ENCODE data around the gene SPATC1L.
"Not testable (repeated sequence)": the region's sequence is repeated elsewhere in the genome, so short reads cannot be mapped to it uniquely, and the experiment has no call there.

The SPATC1L gene

DNA sequence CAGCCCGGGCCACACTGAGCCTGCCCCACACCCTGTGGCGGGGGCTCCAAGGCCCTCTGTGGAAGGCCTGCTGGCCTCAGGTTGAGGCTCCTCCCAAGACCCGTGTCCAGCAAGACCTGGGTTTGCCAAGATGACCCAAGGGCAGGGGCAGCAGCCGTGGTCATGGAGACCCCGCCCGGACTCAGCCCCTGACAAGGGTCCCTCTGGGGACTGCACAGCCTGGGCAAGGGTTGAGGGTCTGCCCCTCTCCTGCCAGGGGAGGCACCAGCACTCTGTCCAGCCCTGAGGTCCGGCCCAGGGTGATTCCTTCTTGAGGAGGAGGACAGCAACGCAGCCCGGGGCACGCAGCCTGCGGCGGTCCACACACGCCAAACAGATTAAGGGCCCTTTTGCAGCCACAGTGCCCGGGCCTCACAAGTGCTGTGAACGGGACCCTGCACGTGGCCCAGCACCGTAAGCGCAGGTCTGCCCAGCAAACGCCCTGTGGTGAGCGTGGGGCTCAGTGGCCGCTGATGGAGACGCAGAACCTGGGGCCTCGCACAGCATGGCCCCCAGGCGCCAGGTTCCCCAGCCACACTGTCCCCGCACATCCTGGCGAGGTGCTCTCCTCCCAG is 3.4 kb downstream of the SPATC1L start:
- H3K4me3 ChIP-seq (ENCODE audit: control insufficient read depth, low read depth, low read length) = no peak overlapping the region
- TF ChIP-seq CTCF (conservative IDR thresholded peaks at IDR 0.05; ENCODE audit: control insufficient read depth, insufficient read depth, low read depth, low read length) = no peak
- no peak for DNase-seq (ENCODE audit: low read depth)

DNA sequence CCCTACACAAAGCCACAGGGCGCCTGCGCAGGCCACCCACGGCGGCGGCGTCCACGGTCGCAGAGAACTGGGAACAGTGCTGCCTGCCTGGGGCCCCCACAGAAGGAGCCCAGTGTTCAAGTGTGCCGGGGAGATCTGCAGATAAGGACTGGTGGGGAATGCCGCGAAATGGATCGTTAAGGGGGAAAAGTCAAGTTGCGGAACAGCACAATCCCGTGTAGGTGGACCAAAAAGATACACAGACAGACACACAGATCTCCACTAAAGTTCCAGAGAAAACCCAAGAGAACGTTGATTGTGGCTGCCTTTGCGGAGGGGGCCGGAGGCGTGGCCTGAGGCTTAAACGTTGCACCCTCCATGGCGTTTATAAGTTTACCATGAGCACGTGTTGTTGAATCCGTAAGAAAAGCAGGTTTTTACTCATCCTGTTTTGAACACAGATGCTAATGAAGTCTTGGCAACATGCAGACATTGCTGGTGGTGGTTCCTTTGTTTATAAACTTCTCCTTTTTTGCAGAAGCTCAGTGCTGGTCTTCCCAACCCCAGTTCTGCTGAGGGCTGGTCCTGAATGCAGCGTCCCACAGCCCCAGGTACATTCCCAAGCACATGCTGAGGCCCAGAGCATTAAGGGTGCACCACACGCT is 4.1 kb downstream of the SPATC1L start:
- H3K4me3 ChIP-seq (ENCODE audit: control insufficient read depth, low read depth, low read length) = no peak overlapping the region
- DNase-seq (ENCODE audit: low read depth) = no peak
- TF ChIP-seq CTCF (conservative IDR thresholded peaks at IDR 0.05; ENCODE audit: control insufficient read depth, insufficient read depth, low read depth, low read length) = no peak

GRCh38 chr21:46179708-46180078 is 4.6 kb downstream of the SPATC1L start:
- DNase-seq (ENCODE audit: low read depth) = no peak
- no peak overlapping the region for H3K4me3 ChIP-seq (ENCODE audit: control insufficient read depth, low read depth, low read length)
- no peak for TF ChIP-seq CTCF (conservative IDR thresholded peaks at IDR 0.05; ENCODE audit: control insufficient read depth, insufficient read depth, low read depth, low read length)

- DNase-seq (ENCODE audit: low read depth) = no peak
- H3K4me3 ChIP-seq (ENCODE audit: control insufficient read depth, low read depth, low read length) = no peak overlapping the region
- TF ChIP-seq CTCF (conservative IDR thresholded peaks at IDR 0.05; ENCODE audit: control insufficient read depth, insufficient read depth, low read depth, low read length) = no peak
These were observed 5.3 kb downstream of the SPATC1L start for GRCh38 chr21:46178961-46179360.

- not testable (repeated sequence) for DNase-seq (ENCODE audit: low read depth); H3K4me3 ChIP-seq (ENCODE audit: control insufficient read depth, low read depth, low read length)
These were observed 7.7 kb downstream of the SPATC1L start for GRCh38 chr21:46176443-46177129.

- no peak for TF ChIP-seq CTCF (conservative IDR thresholded peaks at IDR 0.05; ENCODE audit: control insufficient read depth, insufficient read depth, low read depth, low read length)
- no peak overlapping the region for H3K4me3 ChIP-seq (ENCODE audit: control insufficient read depth, low read depth, low read length)
- DNase-seq (ENCODE audit: low read depth) = no peak
These were observed 10.7 kb downstream of the SPATC1L start for GRCh38 chr21:46173573-46173972.

DNA sequence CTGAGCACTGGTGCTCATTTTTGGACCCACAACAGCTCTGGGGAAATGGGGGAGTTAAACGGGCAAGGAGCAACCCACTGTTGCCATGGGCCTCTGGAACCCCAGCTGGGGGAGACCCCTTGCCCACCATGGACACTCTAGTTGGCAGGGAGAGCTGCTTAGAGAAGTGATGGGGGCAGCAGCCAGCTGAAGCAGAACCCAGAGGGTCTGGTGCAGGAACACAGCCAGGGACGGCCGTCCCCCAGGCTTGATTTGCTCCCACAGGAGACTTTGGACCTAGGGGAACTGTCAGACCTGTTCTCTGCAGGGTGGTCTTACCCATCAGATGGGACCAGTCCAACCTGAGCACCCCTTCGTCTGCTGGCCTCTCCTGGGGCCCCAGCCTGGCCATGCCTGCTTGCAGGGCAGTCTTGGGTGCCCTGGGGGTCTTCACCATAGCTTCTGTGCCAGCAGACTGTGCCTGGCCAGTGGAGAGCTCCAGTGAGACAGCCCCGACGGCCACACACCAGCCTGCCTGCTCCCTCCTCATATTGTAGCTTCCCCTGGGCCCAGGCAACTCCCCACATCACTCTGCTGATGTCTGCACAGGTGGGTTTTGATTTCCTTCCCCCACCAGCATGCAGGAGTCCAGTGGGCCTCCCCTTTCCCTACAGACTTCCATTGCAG is 11.3 kb downstream of the SPATC1L start:
- no peak for TF ChIP-seq CTCF (conservative IDR thresholded peaks at IDR 0.05; ENCODE audit: control insufficient read depth, insufficient read depth, low read depth, low read length)
- no peak for DNase-seq (ENCODE audit: low read depth)
- H3K4me3 ChIP-seq (ENCODE audit: control insufficient read depth, low read depth, low read length) = no peak overlapping the region

Measured in fibroblast of mammary gland (primary cell).